ELR (cell line): ENCODE data around the gene CLDN6.

Experiments used
- DNase-seq: peaks from one replicate; pipeline ENCODE4 v3.0.0-alpha.2; 2015; ENCODE audit warnings: low read depth

CLDN6 gene

GRCh38 chr16:2970563-2970962 lies 47.4 kb downstream of the CLDN6 start:
- no peak for DNase-seq

GRCh38 chr16:2969545-2970521 lies 48.1 kb downstream of the CLDN6 start:
- DNase-seq, result peak; percentile 79

GRCh38 chr16:2968738-2969544 lies 49.0 kb downstream of the CLDN6 start, which contains the start of gene PAQR4:
PAQR4 (plus strand) TSS chr16:2969348; CDS start chr16:2969675, 327 bp downstream.
- DNase-seq, result peak; percentile 89

- DNase-seq, result no peak
Observed at GRCh38 chr16:2968368-2968737, 49.6 kb downstream of the CLDN6 start.

GRCh38 chr16:2967721-2968161 lies 50.2 kb downstream of the CLDN6 start:
- DNase-seq, result no peak

GRCh38 chr16:2967211-2967631 lies 50.8 kb downstream of the CLDN6 start:
- DNase-seq, result no peak

GRCh38 chr16:2966808-2967191 lies 51.2 kb downstream of the CLDN6 start:
- DNase-seq, result no peak

GRCh38 chr16:2966043-2966807 lies 51.8 kb downstream of the CLDN6 start:
- DNase-seq, result no peak
